Stimulated activated memory B cell treated with anti-CD40 and anti-IgM and Interleukin-4, amounts not matched to agents 10 μg/mL and 1 μg/mL and 100 μg/mL, for 72 hours (primary cell): ENCODE data around the gene ATP1A2.

Experiments
- ATAC-seq: fragments of 150-1000 bp; cut with Tn5 transposase; 2 replicates; pipeline ENCODE4 v1.10.0; 2021
- H3K27ac Mint-ChIP-seq: one replicate; pipeline ENCODE4 v1.8.0; 2022; ENCODE audit warnings: mild to moderate bottlenecking, mixed read lengths
- H3K27me3 Mint-ChIP-seq: one replicate; pipeline ENCODE4 v1.8.0; 2022; ENCODE audit warnings: mixed read lengths
- H3K36me3 Mint-ChIP-seq: one replicate; pipeline ENCODE4 v1.8.0; 2022; ENCODE audit warnings: mixed read lengths
- H3K4me1 Mint-ChIP-seq: one replicate; pipeline ENCODE4 v1.8.0; 2022; ENCODE audit warnings: mixed read lengths
- H3K4me3 Mint-ChIP-seq: one replicate; pipeline ENCODE4 v1.8.0; 2022; ENCODE audit warnings: mild to moderate bottlenecking, moderate library complexity, mixed read lengths
- H3K9me3 Mint-ChIP-seq: one replicate; pipeline ENCODE4 v1.8.0; 2022; ENCODE audit warnings: mixed read lengths

The ATP1A2 gene

DNA sequence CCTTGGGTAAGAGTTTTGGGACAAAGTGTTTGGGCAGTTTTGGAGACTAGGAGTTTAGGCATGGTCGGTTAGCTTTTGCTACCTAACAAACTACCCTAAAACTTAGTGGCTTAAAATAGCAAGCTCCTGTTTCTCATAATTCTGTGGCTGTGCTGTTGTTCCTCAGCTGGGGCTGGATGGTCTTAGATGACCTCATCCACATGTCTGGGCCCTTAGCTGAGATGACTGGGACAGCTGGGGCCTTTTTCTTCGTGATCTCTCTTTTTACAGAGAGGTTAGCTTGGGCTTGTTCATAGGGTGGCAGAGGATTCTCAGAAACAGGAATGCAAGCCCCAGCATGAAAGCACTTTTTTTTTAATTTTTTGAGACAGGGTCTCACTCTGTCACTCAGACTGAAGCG, 42.5 kb downstream of the ATP1A2 start:
- H3K36me3 Mint-ChIP-seq, result no peaks in the 10 kb centered on the region
- ATAC-seq, result no peak
- peaks cover 17% of the 10 kb centered on the region for H3K4me1 Mint-ChIP-seq

DNA sequence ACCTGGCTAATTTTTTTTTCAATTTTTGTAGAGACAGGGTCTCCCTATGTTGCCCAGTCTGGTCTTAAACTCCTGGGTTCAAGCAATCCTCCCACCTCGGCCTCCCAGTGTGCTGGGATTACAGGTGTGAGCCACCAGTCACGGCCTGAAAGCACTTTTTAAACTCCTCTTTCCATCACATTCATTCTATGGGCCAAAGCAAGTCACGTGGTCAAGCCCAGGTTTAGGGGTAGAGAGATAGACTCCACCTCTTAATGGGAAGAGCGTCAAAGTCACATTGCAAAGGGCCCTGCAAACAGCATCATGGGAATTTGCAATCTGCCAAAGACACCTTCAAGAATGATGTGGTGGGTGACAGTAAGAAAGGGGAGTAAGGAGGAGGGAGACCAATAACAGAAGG, 43.0 kb downstream of the ATP1A2 start:
- H3K36me3 Mint-ChIP-seq, result no peaks in the 10 kb centered on the region
- H3K27ac Mint-ChIP-seq, result no peak overlapping the region
- H3K4me3 Mint-ChIP-seq, result no peak overlapping the region
- no peaks in the 10 kb centered on the region for H3K9me3 Mint-ChIP-seq
- peaks cover 17% of the 10 kb centered on the region for H3K4me1 Mint-ChIP-seq
- H3K27me3 Mint-ChIP-seq, result no peaks in the 10 kb centered on the region
- no peak for ATAC-seq

More for the DNA sequence above, 42.5 kb downstream of the ATP1A2 start:
- H3K27me3 Mint-ChIP-seq, result no peaks in the 10 kb centered on the region
- H3K9me3 Mint-ChIP-seq, result no peaks in the 10 kb centered on the region
- H3K27ac Mint-ChIP-seq, result no peak overlapping the region
- H3K4me3 Mint-ChIP-seq, result no peak overlapping the region

DNA sequence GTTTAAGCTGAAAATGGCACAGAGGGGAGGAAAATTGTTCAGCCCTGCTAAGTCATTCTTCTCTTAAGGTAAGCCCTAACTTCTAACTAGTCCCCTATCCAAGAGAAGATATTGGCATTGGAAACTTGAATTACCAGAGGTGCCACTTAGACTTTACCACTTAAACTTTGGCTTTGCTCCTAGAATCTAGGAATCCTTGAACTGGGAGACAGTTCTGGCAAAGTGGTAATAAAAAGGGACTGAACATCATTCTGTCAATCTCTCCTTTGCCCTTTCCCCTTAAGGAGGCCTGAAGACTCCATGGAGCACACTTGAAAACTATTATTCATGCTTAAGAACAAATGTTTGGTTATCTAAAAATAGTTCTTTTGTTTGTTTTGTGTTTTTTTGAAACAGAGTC, 44.3 kb downstream of the ATP1A2 start:
- no peak overlapping the region for H3K27ac Mint-ChIP-seq
- no peak overlapping the region for H3K4me3 Mint-ChIP-seq
- no peaks in the 10 kb centered on the region for H3K27me3 Mint-ChIP-seq
- ATAC-seq, result no peak
- peaks cover 14% of the 10 kb centered on the region for H3K4me1 Mint-ChIP-seq
- H3K9me3 Mint-ChIP-seq, result no peaks in the 10 kb centered on the region
- H3K36me3 Mint-ChIP-seq, result no peaks in the 10 kb centered on the region

DNA sequence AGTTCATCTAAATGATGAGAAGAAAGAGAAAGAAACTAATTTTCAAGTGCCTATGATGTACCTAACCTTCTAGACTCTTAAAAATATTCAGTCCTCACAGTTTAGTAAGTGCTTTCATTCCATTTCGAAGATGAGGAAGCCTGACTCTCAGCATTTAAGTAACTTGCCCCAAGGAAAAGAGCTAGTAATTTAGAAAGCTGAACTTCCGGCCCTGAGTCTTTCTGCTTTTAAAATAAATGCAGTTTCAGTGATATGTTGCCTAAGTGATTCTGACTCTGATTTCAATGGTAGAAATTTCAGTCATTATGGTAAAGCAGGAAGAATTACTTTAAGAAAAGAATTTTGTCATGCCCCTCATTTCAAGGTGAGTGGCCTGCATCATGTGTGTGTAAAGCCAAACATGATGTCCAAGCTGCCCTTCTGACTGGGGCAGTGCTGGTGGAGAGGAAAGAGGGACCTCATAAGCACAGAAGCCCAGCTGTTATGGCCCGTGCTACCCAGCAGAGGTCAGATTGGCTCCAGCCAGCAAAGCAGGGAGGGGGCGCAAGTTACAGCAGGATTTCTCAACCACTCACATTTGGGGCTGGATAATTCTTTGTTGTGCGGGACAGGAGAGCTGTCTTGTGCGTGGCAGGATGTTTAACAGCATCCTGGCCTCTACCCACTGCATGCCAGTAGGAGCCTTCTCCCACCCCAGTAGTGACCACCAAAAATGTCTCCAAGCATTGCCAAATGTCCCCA, 46.6 kb downstream of the ATP1A2 start:
- no peak overlapping the region for H3K27ac Mint-ChIP-seq
- ATAC-seq, result no peak
- no peaks in the 10 kb centered on the region for H3K27me3 Mint-ChIP-seq
- no peaks in the 10 kb centered on the region for H3K9me3 Mint-ChIP-seq
- H3K4me1 Mint-ChIP-seq, result peaks cover 21% of the 10 kb centered on the region
- no peak overlapping the region for H3K4me3 Mint-ChIP-seq
- H3K36me3 Mint-ChIP-seq, result no peaks in the 10 kb centered on the region

DNA sequence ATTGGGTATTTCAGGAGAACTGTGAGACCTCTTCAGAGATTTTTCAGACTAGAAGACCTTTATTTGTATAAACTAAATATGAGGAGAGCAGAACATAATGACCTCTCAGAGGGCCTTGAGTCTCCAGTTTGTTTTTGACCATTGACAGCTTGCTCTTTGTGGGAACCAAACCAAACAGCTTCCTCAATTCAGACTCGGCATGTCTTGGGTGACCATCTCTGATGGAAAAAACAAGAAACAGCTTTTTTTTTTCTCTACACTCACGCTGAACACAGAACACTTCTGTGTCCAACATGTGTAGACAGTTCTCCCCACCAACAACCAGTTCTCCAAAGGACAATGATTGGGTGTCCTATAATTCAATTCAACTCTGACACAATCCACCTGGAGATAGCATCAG, 47.4 kb downstream of the ATP1A2 start:
- H3K36me3 Mint-ChIP-seq, result no peaks in the 10 kb centered on the region
- H3K27me3 Mint-ChIP-seq, result no peaks in the 10 kb centered on the region
- no peak overlapping the region for H3K4me3 Mint-ChIP-seq
- H3K9me3 Mint-ChIP-seq, result no peaks in the 10 kb centered on the region
- ATAC-seq, result no peak
- H3K4me1 Mint-ChIP-seq, result peaks cover 28% of the 10 kb centered on the region
- no peak overlapping the region for H3K27ac Mint-ChIP-seq

DNA sequence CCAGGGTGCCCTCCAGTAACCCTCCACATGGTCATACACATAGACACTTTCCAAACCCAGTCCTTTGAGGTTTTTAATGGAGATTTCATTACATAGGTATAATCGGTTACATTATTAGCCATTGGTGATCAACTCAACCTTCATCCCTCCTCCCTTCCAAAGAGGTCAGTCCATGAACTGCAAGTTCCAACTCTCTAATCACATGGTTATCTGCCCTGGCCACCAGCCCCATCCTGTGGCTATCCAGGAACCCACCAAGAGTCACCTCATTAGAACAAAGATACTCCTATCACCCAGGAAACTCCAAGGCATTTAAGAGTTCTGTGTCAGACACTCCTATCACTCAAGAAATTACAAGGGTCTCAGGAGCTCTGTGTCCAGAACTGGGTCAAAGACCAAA, 48.1 kb downstream of the ATP1A2 start:
- H3K36me3 Mint-ChIP-seq, result no peaks in the 10 kb centered on the region
- ATAC-seq, result no peak
- no peak overlapping the region for H3K27ac Mint-ChIP-seq
- H3K9me3 Mint-ChIP-seq, result no peaks in the 10 kb centered on the region
- no peak overlapping the region for H3K4me3 Mint-ChIP-seq
- H3K27me3 Mint-ChIP-seq, result no peaks in the 10 kb centered on the region
- peaks cover 31% of the 10 kb centered on the region for H3K4me1 Mint-ChIP-seq

DNA sequence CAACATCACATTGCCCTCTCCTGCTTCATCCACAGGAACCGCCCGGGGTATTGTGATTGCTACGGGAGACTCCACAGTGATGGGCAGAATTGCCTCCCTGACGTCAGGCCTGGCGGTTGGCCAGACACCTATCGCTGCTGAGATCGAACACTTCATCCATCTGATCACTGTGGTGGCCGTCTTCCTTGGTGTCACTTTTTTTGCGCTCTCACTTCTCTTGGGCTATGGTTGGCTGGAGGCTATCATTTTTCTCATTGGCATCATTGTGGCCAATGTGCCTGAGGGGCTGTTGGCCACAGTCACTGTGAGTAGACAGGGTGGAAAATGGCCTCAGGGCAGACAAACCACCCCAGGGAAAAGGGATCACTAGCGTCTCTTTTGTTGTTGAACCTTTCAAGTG, 48.6 kb downstream of the ATP1A2 start:
- no peak overlapping the region for H3K4me3 Mint-ChIP-seq
- ATAC-seq, result no peak
- H3K27ac Mint-ChIP-seq, result no peak overlapping the region
- H3K27me3 Mint-ChIP-seq, result no peaks in the 10 kb centered on the region
- H3K36me3 Mint-ChIP-seq, result no peaks in the 10 kb centered on the region
- H3K4me1 Mint-ChIP-seq, result peaks cover 35% of the 10 kb centered on the region
- no peaks in the 10 kb centered on the region for H3K9me3 Mint-ChIP-seq

DNA sequence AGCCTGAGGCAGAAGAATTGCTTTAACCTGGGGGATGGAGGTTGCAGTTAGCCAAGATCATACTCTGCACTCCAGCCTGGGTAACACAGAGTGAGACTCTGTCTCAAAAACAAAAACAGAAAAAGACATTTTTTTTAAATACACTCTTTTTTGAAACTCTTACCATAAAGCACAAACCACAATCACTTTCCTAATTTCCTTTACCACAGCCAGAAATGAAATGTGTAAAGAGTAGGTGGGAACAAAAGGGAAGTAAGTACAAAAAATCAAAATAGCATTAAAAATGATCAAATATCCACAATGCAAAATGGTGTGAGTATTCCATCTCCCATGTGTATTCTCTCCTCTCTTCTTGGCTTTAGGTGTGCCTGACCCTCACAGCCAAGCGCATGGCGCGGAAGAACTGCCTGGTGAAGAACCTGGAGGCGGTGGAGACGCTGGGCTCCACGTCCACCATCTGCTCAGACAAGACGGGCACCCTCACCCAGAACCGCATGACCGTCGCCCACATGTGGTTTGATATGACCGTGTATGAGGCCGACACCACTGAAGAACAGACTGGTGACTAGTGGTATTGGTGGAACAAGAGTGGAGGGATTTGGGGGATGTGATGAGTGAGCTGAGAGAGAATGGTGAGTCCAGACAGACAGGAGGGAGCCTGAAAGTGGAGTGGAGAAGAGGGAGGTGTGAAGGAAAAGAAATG, 50.8 kb downstream of the ATP1A2 start:
- Mint-ChIP-seq H3K4me3 (no peak overlapping the region), H3K27ac (no peak overlapping the region), H3K36me3 (no peaks in the 10 kb centered on the region), H3K27me3 (no peaks in the 10 kb centered on the region), H3K9me3 (no peaks in the 10 kb centered on the region), H3K4me1 (peaks cover 46% of the 10 kb centered on the region)
- peak; percentile 38 for ATAC-seq

DNA sequence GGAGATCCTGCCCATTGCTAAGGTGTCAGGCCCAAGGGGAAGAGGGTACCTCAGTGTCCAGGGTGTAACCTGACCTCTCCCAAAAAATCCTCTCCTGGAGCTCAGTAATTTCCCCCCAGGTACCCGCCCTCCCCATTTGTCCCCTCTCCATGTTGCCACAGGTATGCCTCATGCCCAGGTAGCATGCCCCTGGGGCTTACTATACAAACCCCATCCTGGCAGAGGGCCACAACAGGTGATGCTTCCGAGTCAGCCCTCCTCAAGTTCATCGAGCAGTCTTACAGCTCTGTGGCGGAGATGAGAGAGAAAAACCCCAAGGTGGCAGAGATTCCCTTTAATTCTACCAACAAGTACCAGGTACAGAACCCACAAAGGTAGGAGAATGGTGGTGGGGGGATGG, 51.5 kb downstream of the ATP1A2 start:
- H3K9me3 Mint-ChIP-seq, result no peaks in the 10 kb centered on the region
- H3K27ac Mint-ChIP-seq, result no peak overlapping the region
- no peak for ATAC-seq
- H3K4me1 Mint-ChIP-seq, result peaks cover 40% of the 10 kb centered on the region
- H3K27me3 Mint-ChIP-seq, result peaks cover 6% of the 10 kb centered on the region
- no peaks in the 10 kb centered on the region for H3K36me3 Mint-ChIP-seq
- H3K4me3 Mint-ChIP-seq, result no peak overlapping the region

DNA sequence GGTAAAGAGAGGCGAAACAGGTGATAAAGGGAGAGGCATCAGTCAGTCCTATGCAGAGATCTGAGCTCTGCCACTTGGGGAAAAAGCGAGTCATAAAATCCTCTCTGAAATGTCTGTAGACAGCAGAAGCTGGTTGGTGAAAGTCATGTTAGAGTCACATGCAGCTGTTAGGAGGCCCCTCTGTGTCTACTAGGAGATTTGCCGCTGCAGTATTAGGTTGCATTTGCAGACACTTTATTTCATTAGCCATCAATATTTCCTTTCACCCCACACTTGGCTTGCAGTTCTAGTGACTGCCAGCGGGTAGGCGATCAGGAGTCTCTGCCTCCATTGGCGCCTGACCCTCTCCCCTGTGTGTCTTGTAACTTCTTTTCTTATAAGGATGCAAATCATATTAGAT, 52.0 kb downstream of the ATP1A2 start:
- Mint-ChIP-seq H3K4me1 (peaks cover 36% of the 10 kb centered on the region), H3K27me3 (peaks cover 12% of the 10 kb centered on the region), H3K4me3 (no peak overlapping the region), H3K9me3 (no peaks in the 10 kb centered on the region), H3K27ac (no peak overlapping the region), H3K36me3 (no peaks in the 10 kb centered on the region)
- ATAC-seq, result peak; percentile 44

DNA sequence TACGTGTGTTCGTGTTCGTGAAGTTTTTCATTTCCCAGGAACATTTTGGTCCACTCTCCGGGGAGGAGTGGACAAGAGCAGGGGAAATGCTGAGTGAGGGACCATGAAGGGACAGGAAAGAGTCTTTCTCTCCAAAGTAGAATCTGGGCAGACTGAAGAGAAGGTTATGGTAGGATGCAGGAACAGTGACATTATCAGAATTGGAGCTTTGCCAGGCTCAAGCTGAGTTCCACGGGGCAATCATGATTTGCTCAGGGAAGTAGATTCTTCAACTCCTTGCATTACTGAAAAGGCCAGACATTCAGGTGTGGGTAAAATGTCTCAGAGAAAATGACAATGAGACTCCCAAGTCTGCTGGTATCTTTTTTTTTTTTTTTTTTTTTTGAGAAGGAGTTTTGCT, 52.5 kb downstream of the ATP1A2 start:
- no peaks in the 10 kb centered on the region for H3K9me3 Mint-ChIP-seq
- H3K4me1 Mint-ChIP-seq, result peaks cover 36% of the 10 kb centered on the region
- H3K27me3 Mint-ChIP-seq, result peaks cover 16% of the 10 kb centered on the region
- no peak overlapping the region for H3K4me3 Mint-ChIP-seq
- no peaks in the 10 kb centered on the region for H3K36me3 Mint-ChIP-seq
- H3K27ac Mint-ChIP-seq, result no peak overlapping the region
- ATAC-seq, result no peak

DNA sequence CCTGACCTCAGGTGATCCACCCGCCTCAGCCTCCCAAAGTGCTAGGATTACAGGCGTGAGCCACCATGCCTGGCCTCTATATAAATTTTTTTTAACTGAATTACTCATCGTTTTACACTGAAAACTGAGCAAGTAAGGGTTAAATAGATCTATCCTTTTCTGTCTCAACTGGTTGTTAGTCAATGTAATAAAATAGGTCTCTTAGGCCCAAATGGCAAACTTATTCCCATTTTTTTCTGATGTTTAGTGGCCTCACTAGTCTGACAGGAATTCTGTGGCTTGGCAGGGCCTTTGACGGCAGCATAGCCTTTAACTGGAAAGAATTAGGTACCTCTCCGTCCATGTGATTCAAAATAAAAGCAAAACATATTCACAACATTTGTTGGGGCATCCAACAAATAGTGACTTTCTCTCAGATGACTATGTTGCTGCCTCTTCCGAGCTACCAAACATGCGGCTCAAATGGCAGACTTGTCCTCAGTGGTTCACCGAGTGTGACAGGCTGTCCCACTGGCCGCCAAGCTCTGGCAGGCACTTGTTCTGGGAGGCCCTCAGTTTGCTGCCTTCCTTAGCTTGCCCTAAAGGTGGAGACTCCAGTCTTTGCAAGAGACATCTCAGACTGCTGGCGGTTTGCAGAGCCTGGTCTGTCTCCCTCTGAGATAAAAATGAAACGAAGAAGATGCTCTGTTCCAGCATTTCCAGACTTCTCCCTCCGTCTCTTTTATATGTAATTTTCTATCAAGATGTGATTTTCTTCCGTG, 53.2 kb downstream of the ATP1A2 start:
- peaks cover 36% of the 10 kb centered on the region for H3K4me1 Mint-ChIP-seq
- H3K9me3 Mint-ChIP-seq, result no peaks in the 10 kb centered on the region
- H3K4me3 Mint-ChIP-seq, result no peak overlapping the region
- ATAC-seq, result no peak
- no peaks in the 10 kb centered on the region for H3K36me3 Mint-ChIP-seq
- H3K27ac Mint-ChIP-seq, result peak overlapping the region; percentile 83
- H3K27me3 Mint-ChIP-seq, result peaks cover 22% of the 10 kb centered on the region

DNA sequence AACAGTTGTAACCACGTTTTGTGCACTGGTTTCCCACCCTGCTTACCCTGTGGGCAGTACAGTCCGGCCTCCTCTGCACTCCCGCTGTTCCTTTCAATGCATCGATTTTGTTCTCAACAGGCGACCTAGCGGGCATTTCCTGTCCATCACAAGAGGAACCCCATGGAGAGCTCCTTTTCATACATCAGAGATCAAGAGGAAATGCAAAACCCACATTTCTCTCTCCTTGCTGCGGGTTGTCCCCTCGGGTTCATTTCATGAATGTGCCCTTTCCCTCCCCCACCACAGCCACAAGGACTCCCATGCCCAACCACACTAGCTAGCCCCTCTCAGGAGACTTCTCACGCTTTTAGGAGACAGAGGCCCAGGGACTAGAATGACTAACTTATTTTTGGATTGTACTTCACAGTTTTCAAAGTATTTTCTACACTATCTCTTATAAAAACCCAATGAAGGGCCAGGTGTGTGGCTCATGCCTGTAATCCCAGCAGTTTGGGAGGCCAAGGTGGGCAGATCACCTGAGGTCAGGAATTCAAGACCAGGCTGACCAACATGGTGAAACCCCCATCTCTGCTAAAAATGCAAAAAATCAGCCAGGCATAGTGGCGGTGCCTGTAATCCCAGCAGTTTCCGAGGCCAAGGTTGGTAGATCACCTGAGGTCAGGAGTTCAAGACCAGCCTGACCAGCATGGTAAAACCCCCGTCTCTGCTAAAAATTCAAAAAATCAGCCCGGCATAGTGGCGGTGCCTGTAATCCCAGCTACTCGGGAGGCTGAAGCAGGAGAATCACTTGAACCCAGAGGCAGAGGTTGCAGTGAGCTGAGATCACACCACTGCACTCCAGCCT, 54.2 kb downstream of the ATP1A2 start:
- H3K27ac Mint-ChIP-seq, result peak overlapping the region; percentile 83
- H3K27me3 Mint-ChIP-seq, result peaks cover 31% of the 10 kb centered on the region
- H3K9me3 Mint-ChIP-seq, result no peaks in the 10 kb centered on the region
- H3K36me3 Mint-ChIP-seq, result no peaks in the 10 kb centered on the region
- peaks cover 36% of the 10 kb centered on the region for H3K4me1 Mint-ChIP-seq
- H3K4me3 Mint-ChIP-seq, result peak overlapping the region; percentile 13
- ATAC-seq, result peak; percentile 88

DNA sequence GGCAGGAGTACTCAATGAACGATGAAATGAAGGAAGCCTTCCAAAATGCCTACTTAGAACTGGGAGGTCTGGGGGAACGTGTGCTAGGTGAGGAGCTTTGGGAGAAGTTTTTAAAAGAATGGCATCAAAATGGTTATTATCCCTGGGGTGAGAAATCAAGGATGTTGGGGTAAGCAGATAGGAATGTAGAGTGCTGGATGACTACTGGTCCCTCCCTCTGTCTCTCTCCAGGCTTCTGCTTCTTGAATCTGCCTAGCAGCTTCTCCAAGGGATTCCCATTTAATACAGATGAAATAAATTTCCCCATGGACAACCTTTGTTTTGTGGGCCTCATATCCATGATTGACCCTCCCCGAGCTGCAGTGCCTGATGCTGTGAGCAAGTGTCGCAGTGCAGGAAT, 55.8 kb downstream of the ATP1A2 start:
- no peak for ATAC-seq
- H3K27ac Mint-ChIP-seq, result peak overlapping the region; percentile 31
- H3K4me3 Mint-ChIP-seq, result no peak overlapping the region
- peaks cover 32% of the 10 kb centered on the region for H3K27me3 Mint-ChIP-seq
- peaks cover 32% of the 10 kb centered on the region for H3K4me1 Mint-ChIP-seq
- H3K9me3 Mint-ChIP-seq, result no peaks in the 10 kb centered on the region
- no peaks in the 10 kb centered on the region for H3K36me3 Mint-ChIP-seq

DNA sequence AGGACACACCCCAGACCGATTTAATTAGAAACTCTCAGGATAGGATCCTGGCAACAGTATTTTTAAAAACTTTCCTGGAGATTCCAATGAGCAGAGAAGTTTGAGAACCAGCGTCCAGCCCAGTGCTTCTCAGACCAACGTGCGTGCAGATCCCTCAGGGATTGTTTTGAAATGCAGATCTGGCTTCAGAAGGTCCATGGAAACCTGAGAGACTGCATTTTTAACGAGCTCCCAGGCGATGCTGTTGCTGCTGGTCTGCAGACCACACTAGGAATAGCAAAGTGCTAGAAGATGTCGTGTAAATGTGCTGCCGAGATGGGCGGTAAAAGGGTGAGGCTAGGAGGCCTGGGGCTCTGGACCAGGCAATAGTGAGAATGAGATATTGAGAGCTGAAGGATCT, 56.4 kb downstream of the ATP1A2 start:
- peaks cover 27% of the 10 kb centered on the region for H3K4me1 Mint-ChIP-seq
- no peaks in the 10 kb centered on the region for H3K36me3 Mint-ChIP-seq
- H3K9me3 Mint-ChIP-seq, result no peaks in the 10 kb centered on the region
- no peak overlapping the region for H3K4me3 Mint-ChIP-seq
- no peak overlapping the region for H3K27ac Mint-ChIP-seq
- no peak for ATAC-seq
- peaks cover 32% of the 10 kb centered on the region for H3K27me3 Mint-ChIP-seq
